Measurements from ENCODE around the gene CUX1. TPM values are rescaled to one million over a fixed set of nuclear protein-coding genes. Genes with fewer than 3 reads are reported as not detected.

Gene CUX1
- total RNA-seq, 2 experiments from 2014 or later = 35.6 to 38.0 TPM

GRCh38 chr7:102271158-102271798, 453.9 kb downstream of the CUX1 start:
- ATAC-seq (ENCODE audit: poor library complexity) = no peak
- Histone ChIP-seq H3K27ac (ENCODE audit: low read depth in 1 of 2, low read length in 2 of 2) (no peak overlapping the region), H3K36me3 (ENCODE audit: insufficient read depth, low read length) (no peaks in the 10 kb centered on the region), H3K4me1 (ENCODE audit: insufficient read depth, low read length) (peaks cover 4% of the 10 kb centered on the region), H3K4me3 (ENCODE audit: low read length) (no peak overlapping the region), H3K27me3 (ENCODE audit: control insufficient read depth in 1 of 2, insufficient read depth in 2 of 2, low read length in 2 of 2) (no peaks in the 10 kb centered on the region), H3K9me3 (ENCODE audit: control insufficient read depth in 1 of 2, insufficient read depth in 1 of 2, low read length in 2 of 2) (no peaks in the 10 kb centered on the region)
- Mint-ChIP-seq H3K9me3 (no peaks in the 10 kb centered on the region), H3K4me3 (no peak overlapping the region), H3K36me3 (ENCODE audit: low read depth) (no peaks in the 10 kb centered on the region), H3K27ac (no peak overlapping the region), H3K27me3 (no peaks in the 10 kb centered on the region), H3K4me1 (ENCODE audit: low read depth) (no peaks in the 10 kb centered on the region)
- POLR2A ChIA-PET = no interaction called here
- intact Hi-C loops (cut with DNase I, micrococcal nuclease) = loop anchor here in 1 of 2 experiments (5.0 kb wide), 1 partner anchor 909 kb away; the partner anchor contains the start of gene COL26A1
- CTCF ChIA-PET = no interaction called here
- TF ChIP-seq, protein P1, sequence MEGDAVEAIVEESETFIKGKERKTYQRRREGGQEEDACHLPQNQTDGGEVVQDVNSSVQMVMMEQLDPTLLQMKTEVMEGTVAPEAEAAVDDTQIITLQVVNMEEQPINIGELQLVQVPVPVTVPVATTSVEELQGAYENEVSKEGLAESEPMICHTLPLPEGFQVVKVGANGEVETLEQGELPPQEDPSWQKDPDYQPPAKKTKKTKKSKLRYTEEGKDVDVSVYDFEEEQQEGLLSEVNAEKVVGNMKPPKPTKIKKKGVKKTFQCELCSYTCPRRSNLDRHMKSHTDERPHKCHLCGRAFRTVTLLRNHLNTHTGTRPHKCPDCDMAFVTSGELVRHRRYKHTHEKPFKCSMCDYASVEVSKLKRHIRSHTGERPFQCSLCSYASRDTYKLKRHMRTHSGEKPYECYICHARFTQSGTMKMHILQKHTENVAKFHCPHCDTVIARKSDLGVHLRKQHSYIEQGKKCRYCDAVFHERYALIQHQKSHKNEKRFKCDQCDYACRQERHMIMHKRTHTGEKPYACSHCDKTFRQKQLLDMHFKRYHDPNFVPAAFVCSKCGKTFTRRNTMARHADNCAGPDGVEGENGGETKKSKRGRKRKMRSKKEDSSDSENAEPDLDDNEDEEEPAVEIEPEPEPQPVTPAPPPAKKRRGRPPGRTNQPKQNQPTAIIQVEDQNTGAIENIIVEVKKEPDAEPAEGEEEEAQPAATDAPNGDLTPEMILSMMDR (IDR thresholded peaks at IDR 0.05) = no peak
- DNase-seq = no peak

- Histone ChIP-seq H3K27ac (ENCODE audit: low read depth in 1 of 2, low read length in 2 of 2) (no peak overlapping the region), H3K36me3 (ENCODE audit: insufficient read depth, low read length) (no peaks in the 10 kb centered on the region), H3K4me3 (ENCODE audit: low read length) (no peak overlapping the region), H3K9me3 (ENCODE audit: control insufficient read depth in 1 of 2, insufficient read depth in 1 of 2, low read length in 2 of 2) (no peaks in the 10 kb centered on the region), H3K27me3 (ENCODE audit: control insufficient read depth in 1 of 2, insufficient read depth in 2 of 2, low read length in 2 of 2) (no peaks in the 10 kb centered on the region), H3K4me1 (ENCODE audit: insufficient read depth, low read length) (peaks cover 4% of the 10 kb centered on the region)
- TF ChIP-seq, protein P1 (IDR thresholded peaks at IDR 0.05) = peak; percentile 94
- intact Hi-C loops (cut with DNase I, micrococcal nuclease) = loop anchor here (1.0 to 5.0 kb wide), 4 partner anchors 584 to 910 kb away; partner anchors contain the start of gene COL26A1 (in 1 of the 2)
- no peaks in the 10 kb centered on the region for H3K9me3 Mint-ChIP-seq
- H3K4me1 Mint-ChIP-seq (ENCODE audit: low read depth) = no peaks in the 10 kb centered on the region
- H3K27ac Mint-ChIP-seq = no peak overlapping the region
- ATAC-seq (ENCODE audit: poor library complexity) = peak; percentile 68
- ChIA-PET POLR2A (no interaction called here), CTCF (no interaction called here)
- peak; percentile 61 to 84 (median 72) for DNase-seq
- H3K4me3 Mint-ChIP-seq = no peak overlapping the region
- no peaks in the 10 kb centered on the region for H3K27me3 Mint-ChIP-seq
- H3K36me3 Mint-ChIP-seq (ENCODE audit: low read depth) = no peaks in the 10 kb centered on the region
Observed at GRCh38 chr7:102272075-102272916, 454.9 kb downstream of the CUX1 start.

- Histone ChIP-seq H3K9me3 (ENCODE audit: control insufficient read depth in 1 of 2, insufficient read depth in 1 of 2, low read length in 2 of 2) (no peaks in the 10 kb centered on the region), H3K27ac (ENCODE audit: low read depth in 1 of 2, low read length in 2 of 2) (no peak overlapping the region), H3K36me3 (ENCODE audit: insufficient read depth, low read length) (no peaks in the 10 kb centered on the region), H3K27me3 (ENCODE audit: control insufficient read depth in 1 of 2, insufficient read depth in 2 of 2, low read length in 2 of 2) (no peaks in the 10 kb centered on the region), H3K4me3 (ENCODE audit: low read length) (no peak overlapping the region), H3K4me1 (ENCODE audit: insufficient read depth, low read length) (peaks cover 4% of the 10 kb centered on the region)
- ATAC-seq (ENCODE audit: poor library complexity) (no peak), DNase-seq (no peak)
- no peak overlapping the region for H3K4me3 Mint-ChIP-seq
- ChIA-PET POLR2A (no interaction called here), CTCF (no interaction called here)
- intact Hi-C loops (cut with DNase I, micrococcal nuclease) = loop anchor here (1.0 to 5.0 kb wide), 4 partner anchors 585 to 911 kb away; partner anchors contain the start of gene COL26A1 (in 1 of the 2)
- TF ChIP-seq, protein P1 (IDR thresholded peaks at IDR 0.05) = no peak
- no peaks in the 10 kb centered on the region for H3K36me3 Mint-ChIP-seq (ENCODE audit: low read depth)
- H3K27me3 Mint-ChIP-seq = no peaks in the 10 kb centered on the region
- no peak overlapping the region for H3K27ac Mint-ChIP-seq
- H3K4me1 Mint-ChIP-seq (ENCODE audit: low read depth) = no peaks in the 10 kb centered on the region
- H3K9me3 Mint-ChIP-seq = no peaks in the 10 kb centered on the region
Observed at GRCh38 chr7:102272917-102273748, 455.7 kb downstream of the CUX1 start.
